ENCODE data around the gene LUZP1. TPM values are rescaled to one million over a fixed set of nuclear protein-coding genes. Genes with fewer than 3 reads are reported as not detected.

LUZP1 gene
- total and polyA plus RNA-seq, 2 donors (not counting 3 experiments of a cell fraction or from before 2014, with no cell fraction given) = 26.3 to 82.4 TPM

GRCh38 chr1:23097316-23097715 is 71.3 kb downstream of the LUZP1 start:
- Histone ChIP-seq H3K4me1 (ENCODE audit: control insufficient read depth, extremely low read depth, insufficient read depth, low read length) (peaks cover 40% of the 10 kb centered on the region), H3K9me1 (replicated peaks; ENCODE audit: control insufficient read depth, extremely low read depth, insufficient read depth, low read length) (no peaks in the 10 kb centered on the region), H3K36me3 (ENCODE audit: control insufficient read depth in 2 of 2, extremely low read depth in 1 of 2, insufficient read depth in 2 of 2, low read length in 2 of 2) (peaks cover 7 to 13% of the 10 kb centered on the region in 2 experiments), H3K27me3 (ENCODE audit: control insufficient read depth in 2 of 2, insufficient read depth in 2 of 2, low read length in 2 of 2) (no peaks in the 10 kb centered on the region), H3K4me2 (ENCODE audit: insufficient read depth, low read length) (no peak overlapping the region), H3K4me3 (replicated peaks in 1 of 3; ENCODE audit: insufficient read depth in 1 of 3, low read depth in 1 of 3, low read length in 3 of 3) (no peak overlapping the region), H3K27ac (ENCODE audit: insufficient read depth, low read depth, low read length) (no peak overlapping the region), H4K20me1 (replicated peaks; ENCODE audit: control insufficient read depth, extremely low read depth, insufficient read depth, low read length) (no peaks in the 10 kb centered on the region), H3K9me3 (replicated peaks; ENCODE audit: control insufficient read depth, insufficient read depth, low read length) (no peaks in the 10 kb centered on the region), H3K79me2 (ENCODE audit: control insufficient read depth, insufficient read depth, low read length) (peaks cover 86% of the 10 kb centered on the region), H2AFZ (ENCODE audit: low read depth, low read length) (no peak overlapping the region), H3K9ac (replicated peaks; ENCODE audit: extremely low read depth, insufficient read depth, low read length) (no peak overlapping the region)
- DNase-seq (ENCODE audit: low read depth, low spot score) (no peak), FAIRE-seq (no peak)
- no TSS peak for BruUV-seq (replicated peaks)
- CTCF ChIA-PET = interaction anchor here (17.3 kb wide), 1 partner anchor 87 kb away, joined by 671 read pairs; no protein-coding TSS in a partner anchor
- intact Hi-C loops (cut with micrococcal nuclease) (loop anchor here (2.0 kb wide), 1 partner anchor 179 kb away; no protein-coding TSS in a partner anchor), dilution Hi-C loops (cut with MboI; ENCODE audit: extremely low pct_ligation_motif_present, low sequenced_read_pairs) (loop anchor here (10.0 kb wide), 1 partner anchor 87 kb away; no protein-coding TSS in a partner anchor)
- TF ChIP-seq, protein P1, sequence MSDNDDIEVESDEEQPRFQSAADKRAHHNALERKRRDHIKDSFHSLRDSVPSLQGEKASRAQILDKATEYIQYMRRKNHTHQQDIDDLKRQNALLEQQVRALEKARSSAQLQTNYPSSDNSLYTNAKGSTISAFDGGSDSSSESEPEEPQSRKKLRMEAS (IDR thresholded peaks at IDR 0.05; ENCODE audit: insufficient read depth, insufficient read length) = no peak
- TF ChIP-seq POLR2AphosphoS5 (IDR thresholded peaks at IDR 0.05; ENCODE audit: insufficient read depth, low read depth, low read length) (no peak), EZH2 (IDR thresholded peaks at IDR 0.05; ENCODE audit: borderline replicate concordance, low read depth, low read length, severe bottlenecking) (no peak)
- POLR2A ChIA-PET = interaction anchor here (0.6 kb wide), 1 partner anchor 66 kb away, joined by 11 read pairs; no protein-coding TSS in a partner anchor

GRCh38 chr1:23092447-23092846 is 76.2 kb downstream of the LUZP1 start:
- H3K27ac ChIP-seq (ENCODE audit: insufficient read depth, low read depth, low read length) = no peak overlapping the region
- intact Hi-C loops (cut with micrococcal nuclease) (no loop called here), dilution Hi-C loops (cut with MboI; ENCODE audit: extremely low pct_ligation_motif_present, low sequenced_read_pairs) (loop anchor here (10.0 kb wide), 1 partner anchor 92 kb away; no protein-coding TSS in a partner anchor)
- H3K36me3 ChIP-seq (ENCODE audit: control insufficient read depth in 2 of 2, extremely low read depth in 1 of 2, insufficient read depth in 2 of 2, low read length in 2 of 2) = peaks cover 23 to 43% of the 10 kb centered on the region in 2 experiments
- H3K4me2 ChIP-seq (ENCODE audit: insufficient read depth, low read length) = no peak overlapping the region
- H3K9me1 ChIP-seq (replicated peaks; ENCODE audit: control insufficient read depth, extremely low read depth, insufficient read depth, low read length) = no peaks in the 10 kb centered on the region
- no peak overlapping the region for H3K4me3 ChIP-seq (replicated peaks in 1 of 3; ENCODE audit: insufficient read depth in 1 of 3, low read depth in 1 of 3, low read length in 3 of 3)
- DNase-seq (ENCODE audit: low read depth, low spot score) = no peak
- H3K4me1 ChIP-seq (ENCODE audit: control insufficient read depth, extremely low read depth, insufficient read depth, low read length) = no peaks in the 10 kb centered on the region
- BruUV-seq (replicated peaks) = no TSS peak
- no peak overlapping the region for H3K9ac ChIP-seq (replicated peaks; ENCODE audit: extremely low read depth, insufficient read depth, low read length)
- no peak overlapping the region for H2AFZ ChIP-seq (ENCODE audit: low read depth, low read length)
- ChIA-PET CTCF (interaction anchor here (17.3 kb wide), 1 partner anchor 92 kb away, joined by 671 read pairs; no protein-coding TSS in a partner anchor), POLR2A (interaction anchor here (0.6 kb wide), 1 partner anchor 76 kb away, joined by 3 read pairs; the partner anchor contains the start of gene LUZP1)
- no peak for FAIRE-seq
- H3K27me3 ChIP-seq (ENCODE audit: control insufficient read depth in 2 of 2, insufficient read depth in 2 of 2, low read length in 2 of 2) = no peaks in the 10 kb centered on the region
- TF ChIP-seq GATA2 (IDR thresholded peaks at IDR 0.05; ENCODE audit: insufficient read depth, insufficient read length, low read depth, low read length) (no peak), FOS (IDR thresholded peaks at IDR 0.05; ENCODE audit: borderline replicate concordance, insufficient read depth, low read length) (no peak), EZH2 (IDR thresholded peaks at IDR 0.05; ENCODE audit: borderline replicate concordance, low read depth, low read length, severe bottlenecking) (no peak), CTCF (IDR thresholded peaks at IDR 0.05; ENCODE audit: extremely low read depth in 1 of 2, insufficient read depth in 1 of 2, low read depth in 1 of 2, low read length in 2 of 2) (no peak), JUN (IDR thresholded peaks at IDR 0.05; ENCODE audit: borderline replicate concordance, insufficient read depth, insufficient read length, low read depth) (no peak), MYC (IDR thresholded peaks at IDR 0.05; ENCODE audit: low read depth, low read length) (no peak), POLR2A (IDR thresholded peaks at IDR 0.05; ENCODE audit: low read depth, low read length) (no peak), POLR2AphosphoS5 (IDR thresholded peaks at IDR 0.05; ENCODE audit: insufficient read depth, low read depth, low read length) (no peak)
- TF ChIP-seq, protein P1 (IDR thresholded peaks at IDR 0.05; ENCODE audit: insufficient read depth, insufficient read length) = no peak
- peaks cover 61% of the 10 kb centered on the region for H3K79me2 ChIP-seq (ENCODE audit: control insufficient read depth, insufficient read depth, low read length)
- H4K20me1 ChIP-seq (replicated peaks; ENCODE audit: control insufficient read depth, extremely low read depth, insufficient read depth, low read length) = no peaks in the 10 kb centered on the region
- no peaks in the 10 kb centered on the region for H3K9me3 ChIP-seq (replicated peaks; ENCODE audit: control insufficient read depth, insufficient read depth, low read length)
